Measurements from ENCODE around the gene BEST4. TPM values are rescaled to one million over a fixed set of nuclear protein-coding genes. Genes with fewer than 3 reads are reported as not detected.

BEST4 gene
- total and polyA plus RNA-seq, 2 of the 13 experiments (the other 11 are each of a cell fraction or from before 2014, with no cell fraction given), result 0.77 to 1.4 TPM

- TF ChIP-seq ZNF574 (CRISPR knock-in tag; IDR thresholded peaks at IDR 0.05) (peak; percentile 57), ZNF552 (CRISPR knock-in tag; IDR thresholded peaks at IDR 0.05; ENCODE audit: borderline replicate concordance) (no peak), AHDC1 (CRISPR knock-in tag; IDR thresholded peaks at IDR 0.05; ENCODE audit: borderline replicate concordance) (no peak), RBM39 (IDR thresholded peaks at IDR 0.05; ENCODE audit: low read depth, low read length, poor library complexity, severe bottlenecking) (no peak), PRDM4 (CRISPR knock-in tag; IDR thresholded peaks at IDR 0.05; ENCODE audit: borderline replicate concordance) (no peak), SALL2 (CRISPR knock-in tag; IDR thresholded peaks at IDR 0.05) (no peak), ARHGAP35 (CRISPR knock-in tag; IDR thresholded peaks at IDR 0.05; ENCODE audit: borderline replicate concordance) (no peak; the same call in 1 of the 2 replicates), SSRP1 (CRISPR knock-in tag; IDR thresholded peaks at IDR 0.05) (no peak), ATRX (CRISPR knock-in tag; IDR thresholded peaks at IDR 0.05; ENCODE audit: borderline replicate concordance) (no peak), ZBTB37 (CRISPR knock-in tag; IDR thresholded peaks at IDR 0.05) (no peak), TP53 (CRISPR knock-in tag; conservative IDR thresholded peaks at IDR 0.05) (no peak)
Observed at GRCh38 chr1:44784094-44785028, 3.6 kb downstream of the BEST4 start (continued).

Data from HepG2 (cell line).